GM12874 (cell line): ENCODE measurements around the gene AACS.

Experiments
- TF ChIP-seq, protein P1 (sequence below): IDR thresholded peaks from 2 replicates; pipeline ENCODE4 v1.5.1; 2011; ENCODE audit warnings: low read depth, mild to moderate bottlenecking, control low read depth, low read length, moderate library complexity; ENCODE audit not compliant: insufficient read depth

The AACS gene

DNA sequence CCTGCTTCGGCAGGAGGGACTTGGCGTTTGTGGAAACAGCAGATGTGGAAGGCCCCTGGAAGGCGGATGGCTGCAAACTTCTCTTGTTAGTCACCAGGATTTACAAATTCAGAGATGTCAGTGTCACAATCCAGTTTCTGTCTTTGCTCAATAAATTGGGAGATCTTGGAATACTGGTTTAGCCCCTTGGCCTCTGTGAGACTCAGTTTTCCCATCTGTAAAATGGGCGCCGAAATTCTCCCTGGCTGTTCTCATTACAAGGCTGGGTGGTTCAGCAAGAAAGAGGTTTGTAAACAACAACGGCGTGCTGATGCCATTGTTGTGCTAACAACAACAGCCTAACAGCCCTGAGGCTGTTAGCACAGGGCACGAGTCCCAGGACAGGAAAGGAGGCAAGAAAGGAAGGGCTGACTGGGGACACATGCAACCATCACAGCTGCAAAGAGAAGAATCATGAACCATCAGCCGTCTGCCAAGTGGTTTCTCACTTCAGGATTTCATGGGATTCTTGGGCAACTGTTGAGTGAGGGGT is 127.5 kb downstream of the AACS start:
- TF ChIP-seq, protein P1, sequence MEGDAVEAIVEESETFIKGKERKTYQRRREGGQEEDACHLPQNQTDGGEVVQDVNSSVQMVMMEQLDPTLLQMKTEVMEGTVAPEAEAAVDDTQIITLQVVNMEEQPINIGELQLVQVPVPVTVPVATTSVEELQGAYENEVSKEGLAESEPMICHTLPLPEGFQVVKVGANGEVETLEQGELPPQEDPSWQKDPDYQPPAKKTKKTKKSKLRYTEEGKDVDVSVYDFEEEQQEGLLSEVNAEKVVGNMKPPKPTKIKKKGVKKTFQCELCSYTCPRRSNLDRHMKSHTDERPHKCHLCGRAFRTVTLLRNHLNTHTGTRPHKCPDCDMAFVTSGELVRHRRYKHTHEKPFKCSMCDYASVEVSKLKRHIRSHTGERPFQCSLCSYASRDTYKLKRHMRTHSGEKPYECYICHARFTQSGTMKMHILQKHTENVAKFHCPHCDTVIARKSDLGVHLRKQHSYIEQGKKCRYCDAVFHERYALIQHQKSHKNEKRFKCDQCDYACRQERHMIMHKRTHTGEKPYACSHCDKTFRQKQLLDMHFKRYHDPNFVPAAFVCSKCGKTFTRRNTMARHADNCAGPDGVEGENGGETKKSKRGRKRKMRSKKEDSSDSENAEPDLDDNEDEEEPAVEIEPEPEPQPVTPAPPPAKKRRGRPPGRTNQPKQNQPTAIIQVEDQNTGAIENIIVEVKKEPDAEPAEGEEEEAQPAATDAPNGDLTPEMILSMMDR = no peak
